ENCODE results near the gene CDR2. TPM values are rescaled to one million over a fixed set of nuclear protein-coding genes. Genes with fewer than 3 reads are reported as not detected.

Gene CDR2
- total and polyA plus RNA-seq, 2 donors (not counting 1 experiment from before 2014, with no cell fraction given), result 8.0 to 11.3 TPM

DNA sequence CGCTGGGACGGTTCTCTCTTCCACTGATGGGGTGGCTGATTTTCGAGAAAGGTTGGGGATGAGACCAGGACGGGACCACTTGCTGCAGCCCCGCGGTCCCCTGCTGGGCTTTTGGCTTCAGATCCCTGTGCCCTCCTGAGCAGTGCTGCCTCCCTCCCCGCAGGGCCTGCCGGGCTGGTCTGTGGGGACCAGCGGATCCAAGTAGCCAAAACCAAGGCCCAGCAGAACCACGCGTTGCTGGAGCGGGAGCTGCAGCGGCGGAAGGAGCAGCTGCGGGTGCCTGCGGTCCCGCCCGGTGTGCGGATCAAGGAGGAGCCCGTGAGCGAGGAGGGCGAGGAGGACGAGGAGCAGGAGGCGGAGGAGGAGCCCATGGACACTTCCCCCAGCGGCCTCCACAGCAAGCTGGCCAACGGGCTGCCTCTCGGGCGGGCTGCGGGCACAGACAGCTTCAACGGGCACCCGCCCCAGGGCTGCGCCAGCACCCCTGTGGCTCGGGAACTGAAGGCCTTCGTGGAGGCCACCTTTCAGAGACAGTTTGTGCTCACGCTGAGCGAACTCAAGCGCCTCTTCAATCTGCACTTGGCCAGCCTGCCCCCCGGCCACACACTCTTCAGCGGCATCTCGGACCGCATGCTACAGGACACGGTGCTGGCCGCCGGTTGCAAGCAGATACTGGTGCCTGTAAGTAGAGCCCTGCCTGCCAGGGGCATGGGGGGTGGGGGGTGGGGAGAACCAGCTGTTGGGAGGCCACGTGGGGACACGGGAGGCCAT, 48.6 kb downstream of the CDR2 start:
- H4K20me1 ChIP-seq (ENCODE audit: control insufficient read depth, insufficient read depth, low read length, poor library complexity, severe bottlenecking), result peaks cover 45% of the 10 kb centered on the region
- intact Hi-C loops (cut with micrococcal nuclease), result no loop called here
- ATAC-seq (ENCODE audit: low read depth), result no peak
- no peak overlapping the region for H3K4me2 ChIP-seq (replicated peaks; ENCODE audit: low read depth, low read length, poor library complexity, severe bottlenecking)
- Mint-ChIP-seq H3K4me1 (no peaks in the 10 kb centered on the region), H3K4me3 (no peak overlapping the region), H3K9me3 (ENCODE audit: insufficient read depth) (no peaks in the 10 kb centered on the region), H3K27me3 (no peaks in the 10 kb centered on the region), H3K27ac (no peak overlapping the region)
- no peak overlapping the region for H2AFZ ChIP-seq (ENCODE audit: insufficient read depth, low read depth, low read length, poor library complexity, severe bottlenecking)
- no peaks in the 10 kb centered on the region for H3K27me3 ChIP-seq (replicated peaks in 1 of 4; ENCODE audit: control extremely low read depth in 1 of 4, control insufficient read depth in 3 of 4, insufficient read depth in 4 of 4, low read length in 3 of 4)
- no peak overlapping the region for H3K9ac ChIP-seq (ENCODE audit: low read length)
- CTCF ChIA-PET, result no interaction called here
- no peak for DNase-seq
- POLR2A ChIA-PET, result no interaction called here
- TF ChIP-seq EZH2 (IDR thresholded peaks at IDR 0.05; ENCODE audit: borderline replicate concordance, insufficient read depth, low read depth, low read length, poor library complexity, severe bottlenecking), result no peak
- TF ChIP-seq, protein P1, sequence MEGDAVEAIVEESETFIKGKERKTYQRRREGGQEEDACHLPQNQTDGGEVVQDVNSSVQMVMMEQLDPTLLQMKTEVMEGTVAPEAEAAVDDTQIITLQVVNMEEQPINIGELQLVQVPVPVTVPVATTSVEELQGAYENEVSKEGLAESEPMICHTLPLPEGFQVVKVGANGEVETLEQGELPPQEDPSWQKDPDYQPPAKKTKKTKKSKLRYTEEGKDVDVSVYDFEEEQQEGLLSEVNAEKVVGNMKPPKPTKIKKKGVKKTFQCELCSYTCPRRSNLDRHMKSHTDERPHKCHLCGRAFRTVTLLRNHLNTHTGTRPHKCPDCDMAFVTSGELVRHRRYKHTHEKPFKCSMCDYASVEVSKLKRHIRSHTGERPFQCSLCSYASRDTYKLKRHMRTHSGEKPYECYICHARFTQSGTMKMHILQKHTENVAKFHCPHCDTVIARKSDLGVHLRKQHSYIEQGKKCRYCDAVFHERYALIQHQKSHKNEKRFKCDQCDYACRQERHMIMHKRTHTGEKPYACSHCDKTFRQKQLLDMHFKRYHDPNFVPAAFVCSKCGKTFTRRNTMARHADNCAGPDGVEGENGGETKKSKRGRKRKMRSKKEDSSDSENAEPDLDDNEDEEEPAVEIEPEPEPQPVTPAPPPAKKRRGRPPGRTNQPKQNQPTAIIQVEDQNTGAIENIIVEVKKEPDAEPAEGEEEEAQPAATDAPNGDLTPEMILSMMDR (IDR thresholded peaks at IDR 0.05), result no peak
- no peaks in the 10 kb centered on the region for H3K4me1 ChIP-seq (ENCODE audit: control insufficient read depth in 2 of 2, insufficient read depth in 2 of 2, low read length in 2 of 2)
- H3K36me3 ChIP-seq (replicated peaks in 1 of 2; ENCODE audit: control extremely low read depth in 1 of 2, control insufficient read depth in 1 of 2, extremely low read depth in 1 of 2, insufficient read depth in 2 of 2, low read length in 1 of 2), result peaks cover 3 to 83% of the 10 kb centered on the region in 2 experiments
- 98% methylated on average over 46 of the region's 46 CpGs for WGBS (ENCODE audit: insufficient coverage)
- H3K4me3 ChIP-seq (ENCODE audit: control extremely low read depth in 1 of 5, extremely low read depth in 1 of 5, insufficient read depth in 1 of 5, low read depth in 2 of 5, low read length in 4 of 5), result no peak overlapping the region
- H3K9me3 ChIP-seq (ENCODE audit: control extremely low read depth in 1 of 3, control insufficient read depth in 2 of 3, insufficient read depth in 1 of 3, low read length in 2 of 3), result no peaks in the 10 kb centered on the region
- H3K27ac ChIP-seq (ENCODE audit: low read length in 2 of 2), result no peak overlapping the region
- peaks cover 14% of the 10 kb centered on the region for H3K79me2 ChIP-seq (ENCODE audit: control insufficient read depth, insufficient read depth, low read length)

DNA sequence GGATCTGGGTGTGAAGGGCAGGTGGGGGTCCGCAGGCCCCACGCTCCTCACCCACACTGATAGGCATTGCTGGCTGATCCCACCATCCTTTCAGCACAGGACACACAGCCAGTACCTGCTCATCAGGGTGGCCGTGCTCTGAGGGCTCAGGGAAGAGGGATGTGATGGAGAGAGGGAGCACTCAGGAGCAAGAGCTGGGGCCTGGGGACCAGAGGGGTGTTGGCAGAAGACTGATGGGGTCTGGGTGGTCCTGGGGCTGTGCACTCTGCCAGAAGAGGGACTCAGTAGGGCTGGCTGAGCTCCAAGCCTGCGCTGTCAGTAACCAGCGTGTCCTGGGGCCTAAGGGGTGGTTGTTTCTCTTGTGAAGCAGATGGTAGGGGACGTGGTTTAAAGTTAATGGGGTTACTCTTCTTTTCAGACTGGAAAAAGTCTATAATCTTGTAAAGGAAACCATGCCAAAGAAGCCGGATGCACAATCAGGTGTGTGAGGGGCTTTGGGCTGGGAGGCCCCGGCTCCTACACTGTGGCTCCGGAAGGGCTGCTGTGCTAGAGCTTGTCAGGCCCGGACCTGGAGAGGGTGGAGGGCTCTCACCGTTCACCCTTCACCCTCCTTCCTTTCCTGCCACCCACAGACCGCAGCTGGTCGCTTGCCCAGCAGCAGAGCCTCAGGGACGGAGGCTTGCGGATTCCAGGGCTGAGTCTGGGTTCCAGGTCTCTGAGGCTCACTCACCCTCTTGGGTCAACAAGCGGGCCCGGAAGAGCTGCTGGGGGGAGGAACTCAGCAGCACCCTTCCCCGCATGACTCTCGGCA, 49.4 kb downstream of the CDR2 start:
- Mint-ChIP-seq H3K27me3 (no peaks in the 10 kb centered on the region), H3K27ac (no peak overlapping the region), H3K4me3 (no peak overlapping the region), H3K4me1 (no peaks in the 10 kb centered on the region), H3K9me3 (ENCODE audit: insufficient read depth) (no peaks in the 10 kb centered on the region)
- ChIA-PET CTCF (no interaction called here), POLR2A (no interaction called here)
- no peaks in the 10 kb centered on the region for H3K4me1 ChIP-seq (ENCODE audit: control insufficient read depth in 2 of 2, insufficient read depth in 2 of 2, low read length in 2 of 2)
- no peak overlapping the region for H2AFZ ChIP-seq (ENCODE audit: insufficient read depth, low read depth, low read length, poor library complexity, severe bottlenecking)
- ATAC-seq (ENCODE audit: low read depth), result no peak
- no peak overlapping the region for H3K27ac ChIP-seq (ENCODE audit: low read length in 2 of 2)
- no peaks in the 10 kb centered on the region for H3K27me3 ChIP-seq (replicated peaks in 1 of 4; ENCODE audit: control extremely low read depth in 1 of 4, control insufficient read depth in 3 of 4, insufficient read depth in 4 of 4, low read length in 3 of 4)
- intact Hi-C loops (cut with micrococcal nuclease), result loop anchor here (5.0 kb wide), 1 partner anchor 1168 kb away; the partner anchor contains the start of gene LDAF1
- no peak for DNase-seq
- over 99% methylated on average over 17 of the region's 19 CpGs for WGBS (ENCODE audit: insufficient coverage)
- no peak overlapping the region for H3K4me2 ChIP-seq (replicated peaks; ENCODE audit: low read depth, low read length, poor library complexity, severe bottlenecking)
- no peak overlapping the region for H3K9ac ChIP-seq (ENCODE audit: low read length)
- H3K4me3 ChIP-seq (ENCODE audit: control extremely low read depth in 1 of 5, extremely low read depth in 1 of 5, insufficient read depth in 1 of 5, low read depth in 2 of 5, low read length in 4 of 5), result no peak overlapping the region
- no peak for TF ChIP-seq EZH2 (IDR thresholded peaks at IDR 0.05; ENCODE audit: borderline replicate concordance, insufficient read depth, low read depth, low read length, poor library complexity, severe bottlenecking)
- TF ChIP-seq, protein P1 (IDR thresholded peaks at IDR 0.05), result no peak
- H3K36me3 ChIP-seq (replicated peaks in 1 of 2; ENCODE audit: control extremely low read depth in 1 of 2, control insufficient read depth in 1 of 2, extremely low read depth in 1 of 2, insufficient read depth in 2 of 2, low read length in 1 of 2), result peaks cover 0 to 90% of the 10 kb centered on the region in 2 experiments
- H4K20me1 ChIP-seq (ENCODE audit: control insufficient read depth, insufficient read depth, low read length, poor library complexity, severe bottlenecking), result peaks cover 51% of the 10 kb centered on the region
- H3K79me2 ChIP-seq (ENCODE audit: control insufficient read depth, insufficient read depth, low read length), result peaks cover 14% of the 10 kb centered on the region
- no peaks in the 10 kb centered on the region for H3K9me3 ChIP-seq (ENCODE audit: control extremely low read depth in 1 of 3, control insufficient read depth in 2 of 3, insufficient read depth in 1 of 3, low read length in 2 of 3)
